Measurements from ENCODE around the gene ZZZ3.
A peak's percentile ranks its signal among the peaks of the same experiment; 100 is the strongest.
"Not testable (repeated sequence)": the region's sequence is repeated elsewhere in the genome, so short reads cannot be mapped to it uniquely, and the experiment has no call there.

ZZZ3 gene

GRCh38 chr1:77682460-77683159 is at the start of gene ZZZ3:
ZZZ3 (minus strand) TSS chr1:77682658; CDS start chr1:77633354, 49,304 bp downstream.
- peak; percentile 65 for DNase-seq

- DNase-seq: no peak
Measured at GRCh38 chr1:77732090-77732489, 49.6 kb upstream of the ZZZ3 start.

- no peak for DNase-seq
Measured at GRCh38 chr1:77725706-77726105, 43.2 kb upstream of the ZZZ3 start.

- DNase-seq: no peak
Measured at GRCh38 chr1:77718181-77718580, 35.7 kb upstream of the ZZZ3 start.

GRCh38 chr1:77716065-77716464 is 33.6 kb upstream of the ZZZ3 start:
- no peak for DNase-seq

- no peak for DNase-seq
Measured at GRCh38 chr1:77709727-77710126, 27.3 kb upstream of the ZZZ3 start.

GRCh38 chr1:77706321-77706720 is 23.9 kb upstream of the ZZZ3 start:
- no peak for DNase-seq

GRCh38 chr1:77704736-77705135 is 22.3 kb upstream of the ZZZ3 start:
- DNase-seq: no peak

- DNase-seq: not testable (repeated sequence)
Measured at GRCh38 chr1:77699673-77700072, 17.2 kb upstream of the ZZZ3 start.

- no peak for DNase-seq
Measured at GRCh38 chr1:77697441-77697840, 15.0 kb upstream of the ZZZ3 start.

- no peak for DNase-seq
Measured at GRCh38 chr1:77688939-77689338, 6.5 kb upstream of the ZZZ3 start.

GRCh38 chr1:77687519-77687906 is 5.1 kb upstream of the ZZZ3 start:
- DNase-seq: no peak

- no peak for DNase-seq
Measured at GRCh38 chr1:77686796-77687518, 4.5 kb upstream of the ZZZ3 start.

- peak; percentile 77 for DNase-seq
Measured at GRCh38 chr1:77683160-77684148, 996 bp upstream of the ZZZ3 start.

GRCh38 chr1:77680173-77680572 is 2.3 kb downstream of the ZZZ3 start:
- DNase-seq: no peak

GRCh38 chr1:77678660-77679610 is 3.5 kb downstream of the ZZZ3 start:
- DNase-seq: no peak

- DNase-seq: not testable (repeated sequence)
Measured at GRCh38 chr1:77674807-77675206, 7.7 kb downstream of the ZZZ3 start.

- no peak for DNase-seq
Measured at GRCh38 chr1:77673716-77674355, 8.6 kb downstream of the ZZZ3 start.

- no peak for DNase-seq
Measured at GRCh38 chr1:77673030-77673429, 9.4 kb downstream of the ZZZ3 start.

- DNase-seq: no peak
Measured at GRCh38 chr1:77672374-77672773, 10.1 kb downstream of the ZZZ3 start.

GRCh38 chr1:77671836-77672235 is 10.6 kb downstream of the ZZZ3 start:
- DNase-seq: no peak

- DNase-seq: no peak
Measured at GRCh38 chr1:77670330-77670729, 12.1 kb downstream of the ZZZ3 start.
